Measurements from ENCODE around the gene TMEM250. TPM values are rescaled to one million over a fixed set of nuclear protein-coding genes. Genes with fewer than 3 reads are reported as not detected.

Gene TMEM250
- polyA plus RNA-seq, 1 donor (not counting 4 experiments of a cell fraction or from before 2014, with no cell fraction given) = 9.9 TPM

GRCh38 chr9:136092741-136093140 is 25.9 kb downstream of the TMEM250 start:
- Histone ChIP-seq H3K9ac (ENCODE audit: control insufficient read depth, extremely low read depth, insufficient read depth, low read length) (no peak overlapping the region), H3K4me1 (ENCODE audit: control insufficient read depth, extremely low read depth, insufficient read depth, low read length) (peaks cover 18% of the 10 kb centered on the region), H2AFZ (ENCODE audit: control insufficient read depth, low read length) (no peak overlapping the region), H3K27ac (ENCODE audit: control insufficient read depth, insufficient read depth, low read length) (no peak overlapping the region), H3K9me3 (ENCODE audit: control insufficient read depth, low read depth, low read length) (no peaks in the 10 kb centered on the region), H4K20me1 (ENCODE audit: control insufficient read depth, extremely low read depth, insufficient read depth, low read length) (peaks cover 21% of the 10 kb centered on the region), H3K4me3 (ENCODE audit: control insufficient read depth in 2 of 3, extremely low read depth in 1 of 3, insufficient read depth in 2 of 3, low read depth in 1 of 3, low read length in 3 of 3) (no peak overlapping the region), H3K79me2 (ENCODE audit: control insufficient read depth, insufficient read depth, low read length) (peaks cover 69% of the 10 kb centered on the region), H3K9me1 (ENCODE audit: control insufficient read depth, extremely low read depth, insufficient read depth, low read length) (no peaks in the 10 kb centered on the region), H3K36me3 (ENCODE audit: control insufficient read depth in 2 of 2, extremely low read depth in 1 of 2, insufficient read depth in 2 of 2, low read length in 2 of 2) (peaks cover 5 to 8% of the 10 kb centered on the region in 2 experiments), H3K4me2 (ENCODE audit: control insufficient read depth, extremely low read depth, insufficient read depth, low read depth, low read length) (no peak overlapping the region), H3K27me3 (ENCODE audit: control insufficient read depth, extremely low read depth, insufficient read depth, low read length) (no peaks in the 10 kb centered on the region)
- DNase-seq (ENCODE audit: low read depth, low spot score) = no peak
- dilution Hi-C loops (cut with MboI; ENCODE audit: extremely low pct_ligation_motif_present, low sequenced_read_pairs) = no loop called here
- FAIRE-seq = no peak
- TF ChIP-seq EZH2 (IDR thresholded peaks at IDR 0.05; ENCODE audit: low read length) (no peak), CTCF (optimal IDR thresholded peaks at IDR 0.05 in 1 of 3, IDR thresholded peaks at IDR 0.05 in 1 of 3, conservative IDR thresholded peaks at IDR 0.05 in 1 of 3; ENCODE audit: extremely low read depth in 1 of 3, insufficient read depth in 2 of 3, low read length in 3 of 3) (no peak)

- no peak for TF ChIP-seq EZH2 (IDR thresholded peaks at IDR 0.05; ENCODE audit: low read length)
- no peak for TF ChIP-seq CTCF (optimal IDR thresholded peaks at IDR 0.05 in 1 of 3, IDR thresholded peaks at IDR 0.05 in 1 of 3, conservative IDR thresholded peaks at IDR 0.05 in 1 of 3; ENCODE audit: extremely low read depth in 1 of 3, insufficient read depth in 2 of 3, low read length in 3 of 3)
- Histone ChIP-seq H2AFZ (ENCODE audit: control insufficient read depth, low read length) (no peak overlapping the region), H3K4me3 (ENCODE audit: control insufficient read depth in 2 of 3, extremely low read depth in 1 of 3, insufficient read depth in 2 of 3, low read depth in 1 of 3, low read length in 3 of 3) (no peak overlapping the region), H3K9me3 (ENCODE audit: control insufficient read depth, low read depth, low read length) (no peaks in the 10 kb centered on the region), H3K36me3 (ENCODE audit: control insufficient read depth in 2 of 2, extremely low read depth in 1 of 2, insufficient read depth in 2 of 2, low read length in 2 of 2) (peaks cover 5 to 8% of the 10 kb centered on the region in 2 experiments), H3K79me2 (ENCODE audit: control insufficient read depth, insufficient read depth, low read length) (peaks cover 73% of the 10 kb centered on the region), H3K9ac (ENCODE audit: control insufficient read depth, extremely low read depth, insufficient read depth, low read length) (no peak overlapping the region), H3K9me1 (ENCODE audit: control insufficient read depth, extremely low read depth, insufficient read depth, low read length) (no peaks in the 10 kb centered on the region), H3K4me2 (ENCODE audit: control insufficient read depth, extremely low read depth, insufficient read depth, low read depth, low read length) (no peak overlapping the region), H3K4me1 (ENCODE audit: control insufficient read depth, extremely low read depth, insufficient read depth, low read length) (peaks cover 18% of the 10 kb centered on the region), H3K27ac (ENCODE audit: control insufficient read depth, insufficient read depth, low read length) (no peak overlapping the region), H3K27me3 (ENCODE audit: control insufficient read depth, extremely low read depth, insufficient read depth, low read length) (no peaks in the 10 kb centered on the region), H4K20me1 (ENCODE audit: control insufficient read depth, extremely low read depth, insufficient read depth, low read length) (peaks cover 21% of the 10 kb centered on the region)
- no peak for DNase-seq (ENCODE audit: low read depth, low spot score)
- FAIRE-seq = no peak
- dilution Hi-C loops (cut with MboI; ENCODE audit: extremely low pct_ligation_motif_present, low sequenced_read_pairs) = no loop called here
These were observed 26.4 kb downstream of the TMEM250 start for GRCh38 chr9:136092353-136092650.

All from keratinocyte (primary cell).